Muscle of back (tissue), 11 donors: ENCODE data around the gene RPA3. TPM values are rescaled to one million over a fixed set of nuclear protein-coding genes. Genes with fewer than 3 reads are reported as not detected.

Experiments used
- DNase-seq, 3 donors: peaks; one replicate each; pipeline versions ENCODE4 v3.0.0 to v3.0.0-alpha.2; 2013
- polyA plus RNA-seq, 10 donors: library from polyadenylated mRNA; unstranded; fragments of 120-200 nt; gene quantifications; one replicate each; pipeline ENCODE4 v1.2.1, GENCODE V29; 2013; ENCODE audit not compliant: insufficient read length in 10 of 10

Gene RPA3
- polyA plus RNA-seq, 10 donors = 23.6 to 33.2 (median 26.2) TPM

DNA sequence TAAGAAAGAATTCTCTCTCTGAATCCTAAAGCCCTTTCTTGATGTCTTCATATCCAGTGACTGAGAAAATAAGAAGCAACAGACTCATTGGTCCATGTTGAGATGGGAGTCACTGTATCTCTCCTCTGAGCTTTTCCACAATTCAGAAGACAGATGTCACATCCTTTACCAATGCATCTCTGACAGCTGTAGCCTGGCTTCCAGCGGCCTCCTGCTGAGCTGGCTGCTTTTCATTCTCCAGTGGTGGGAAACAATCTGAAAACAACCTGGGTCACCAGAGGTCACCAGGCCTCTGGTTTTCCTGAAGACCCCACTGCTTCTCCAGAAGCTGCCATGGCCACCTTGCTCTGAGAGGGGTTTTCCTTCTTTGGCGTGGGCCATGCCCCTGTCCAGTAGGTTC, 18.3 kb upstream of the RPA3 start:
- DNase-seq = peak in 1 of 3 donors; percentile 36

DNA sequence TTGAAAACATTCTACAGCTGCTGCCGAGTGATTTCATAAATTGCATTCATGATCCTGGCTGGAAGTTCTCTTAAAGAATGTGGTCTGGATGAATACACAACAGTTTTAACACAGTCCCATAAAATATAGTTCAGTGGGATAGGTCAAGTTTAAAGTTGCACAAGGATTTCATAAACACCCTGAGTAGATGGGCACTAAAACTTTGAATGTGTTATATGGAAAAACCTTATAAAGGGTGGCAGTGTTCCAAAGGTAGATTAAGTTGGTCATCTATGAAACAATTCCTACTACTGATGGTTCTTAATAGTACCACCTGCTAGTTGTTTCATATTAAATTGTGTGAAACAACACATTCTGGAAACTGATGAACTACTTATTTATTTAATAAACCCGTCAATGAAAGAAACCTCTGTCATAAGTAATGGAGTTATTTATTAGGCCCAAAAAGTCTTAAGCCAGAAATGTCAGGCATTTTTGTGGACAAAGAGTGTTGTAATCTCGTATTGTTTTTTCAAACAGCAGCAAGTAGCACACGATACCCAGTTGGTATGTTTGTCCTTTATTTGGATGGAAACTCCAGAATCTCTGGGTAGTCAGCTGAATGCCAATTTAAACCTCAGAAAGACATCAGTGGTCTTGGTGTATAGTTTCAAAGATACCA, 14.3 kb upstream of the RPA3 start:
- DNase-seq = peak; percentile 52 to 80 (median 63)

DNA sequence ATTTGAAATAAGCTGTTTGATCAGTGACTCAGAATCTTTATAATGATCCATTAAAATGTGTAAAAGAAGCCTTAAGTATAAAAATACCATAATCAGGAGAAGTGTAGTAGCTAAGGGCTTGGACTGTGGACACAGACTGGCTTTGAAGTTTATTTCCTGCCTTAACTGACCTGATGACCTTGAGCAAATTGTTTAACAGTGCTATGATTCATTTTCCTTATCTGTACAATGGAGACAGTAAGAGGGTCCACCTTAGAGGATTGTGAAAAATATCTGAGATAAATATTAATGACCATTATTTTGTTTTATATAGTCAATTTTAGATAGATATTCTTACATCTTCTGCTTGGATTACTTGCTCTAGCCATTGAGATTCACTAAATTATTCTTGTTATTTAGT, 13.3 kb upstream of the RPA3 start:
- no peak for DNase-seq

DNA sequence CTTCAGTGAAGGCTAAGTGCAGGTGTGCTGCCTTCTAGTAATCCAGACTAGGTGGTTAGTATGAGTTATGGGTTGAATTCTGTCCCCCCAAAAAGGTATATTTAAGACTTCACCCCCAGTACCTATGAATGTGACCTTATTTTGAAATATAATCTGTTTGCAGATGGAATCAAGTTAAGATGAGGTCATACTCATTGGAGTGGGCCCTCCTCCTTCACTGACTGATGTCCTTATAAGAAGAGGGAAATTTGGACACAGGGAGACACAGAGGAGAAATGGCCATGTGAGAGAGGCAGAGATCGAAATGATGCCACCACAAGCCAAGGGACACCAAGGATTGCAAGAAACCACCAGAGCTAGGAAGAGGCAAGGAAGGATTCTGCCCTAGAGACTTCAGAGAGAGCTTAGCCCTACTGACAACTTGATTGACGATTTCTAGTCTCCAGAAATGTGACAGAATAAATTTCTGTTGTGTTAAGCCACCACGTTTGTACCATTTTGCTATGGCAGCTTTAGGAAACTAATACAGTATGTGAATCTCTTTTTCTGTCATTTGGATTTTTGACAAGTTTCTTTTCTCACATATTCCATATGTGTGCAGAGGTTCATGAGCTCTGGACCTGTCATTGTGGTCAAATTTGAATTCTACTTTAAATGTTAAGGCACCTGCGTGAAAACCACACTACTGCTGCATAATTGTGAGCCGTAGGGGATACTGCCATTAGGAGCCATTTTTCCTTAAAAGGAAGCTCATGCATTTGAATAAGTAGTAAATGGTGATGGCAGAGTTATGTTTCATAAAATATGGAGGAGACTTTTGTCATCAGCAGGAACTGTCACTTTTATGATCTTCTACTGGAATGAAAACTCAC, 2.6 kb upstream of the RPA3 start:
- no peak for DNase-seq

DNA sequence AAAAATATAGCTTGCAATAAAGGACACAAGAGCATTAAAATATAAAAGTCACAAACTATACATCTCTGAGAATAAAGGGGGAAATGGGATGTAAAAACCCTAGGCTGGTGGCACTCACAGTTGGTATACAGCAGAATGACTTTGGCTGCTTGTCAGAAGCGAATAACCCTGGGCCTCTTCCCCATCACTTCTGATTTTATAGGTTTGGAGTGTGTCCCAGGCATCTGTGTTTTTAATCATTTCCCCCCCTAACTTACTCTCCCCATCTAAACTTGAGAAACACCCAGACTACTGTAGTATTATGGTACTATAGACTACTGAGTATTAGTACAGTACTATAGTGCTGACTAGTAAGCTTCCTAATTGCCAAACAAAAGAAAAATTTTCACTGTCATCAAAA, 1.8 kb upstream of the RPA3 start:
- peak in 1 of 3 donors; percentile 78 for DNase-seq

DNA sequence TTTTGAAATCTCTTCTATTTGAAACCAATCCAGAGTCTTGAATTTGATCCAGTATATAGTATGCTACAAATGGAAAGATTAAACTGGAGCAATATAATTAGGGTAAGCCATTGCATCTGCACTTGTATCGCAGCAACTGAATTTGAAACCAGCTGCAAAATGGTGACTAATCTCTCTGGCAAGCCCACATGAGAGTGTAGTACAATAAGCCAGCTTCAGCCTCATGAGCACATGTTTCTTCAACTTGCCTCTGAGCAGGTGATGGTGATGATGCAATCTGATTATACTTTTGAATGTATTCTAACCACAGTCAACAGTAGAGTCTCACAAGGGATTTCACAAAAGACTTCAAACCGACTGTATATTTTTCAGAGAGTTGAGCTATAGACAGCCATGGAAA, 829 bp upstream of the RPA3 start:
- peak; percentile 86 to 94 (median 89) for DNase-seq

DNA sequence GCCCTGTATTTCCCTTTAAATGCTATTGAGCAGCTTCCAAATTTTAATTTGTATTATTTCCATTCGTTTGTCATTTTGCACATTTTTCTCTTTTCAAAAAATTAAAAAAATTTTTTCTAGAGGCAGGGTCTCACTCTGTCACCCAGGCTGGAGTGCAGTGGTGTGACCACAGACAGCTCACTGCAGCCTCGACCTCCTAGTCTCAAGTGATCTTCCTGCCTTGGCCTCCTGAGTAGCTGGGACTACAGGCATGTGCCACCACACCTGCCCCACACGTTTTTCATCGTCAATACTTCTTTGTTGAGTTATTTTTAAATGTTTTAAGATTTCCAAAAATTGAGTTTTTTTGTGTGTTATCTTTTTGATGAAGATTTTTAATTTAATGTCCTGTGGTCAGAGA, 4.7 kb downstream of the RPA3 start:
- DNase-seq = no peak

DNA sequence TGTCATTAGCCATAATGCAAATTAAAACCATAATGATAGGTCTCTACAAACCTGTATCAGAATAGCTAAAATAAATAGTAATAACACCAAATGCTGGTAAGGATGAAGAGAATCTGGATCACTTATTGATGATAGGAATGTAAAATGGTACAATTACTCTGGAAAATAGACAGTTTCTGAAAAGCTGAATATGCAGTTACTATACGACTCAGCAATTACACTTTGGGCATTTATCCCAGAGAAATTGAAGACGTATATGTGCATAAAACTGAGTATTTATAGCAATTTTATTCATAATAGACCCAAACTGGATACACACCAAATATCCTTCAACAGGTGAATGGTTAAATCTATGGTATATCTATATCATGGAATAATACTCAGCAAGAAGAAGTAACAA, 7.9 kb downstream of the RPA3 start:
- DNase-seq = no peak

DNA sequence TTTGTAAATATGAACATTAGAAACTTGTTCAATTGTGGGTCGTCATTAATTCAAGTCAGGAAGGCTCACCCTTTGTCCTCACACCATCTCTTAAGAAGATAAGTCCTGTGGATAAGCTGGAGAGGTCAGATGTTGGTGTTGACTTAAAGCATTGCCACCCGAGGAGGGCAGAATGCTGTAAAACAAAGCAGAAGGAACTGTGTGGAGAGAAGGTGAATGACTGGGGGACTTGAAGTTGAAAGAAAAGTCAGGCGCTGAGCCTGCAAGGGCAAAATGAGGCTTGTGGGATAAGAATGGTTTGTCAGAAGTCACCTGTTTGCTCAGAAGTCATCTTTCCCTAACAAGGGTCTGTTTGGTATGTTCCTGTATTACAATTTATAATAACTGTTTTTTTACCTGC, 9.1 kb downstream of the RPA3 start:
- no peak for DNase-seq

DNA sequence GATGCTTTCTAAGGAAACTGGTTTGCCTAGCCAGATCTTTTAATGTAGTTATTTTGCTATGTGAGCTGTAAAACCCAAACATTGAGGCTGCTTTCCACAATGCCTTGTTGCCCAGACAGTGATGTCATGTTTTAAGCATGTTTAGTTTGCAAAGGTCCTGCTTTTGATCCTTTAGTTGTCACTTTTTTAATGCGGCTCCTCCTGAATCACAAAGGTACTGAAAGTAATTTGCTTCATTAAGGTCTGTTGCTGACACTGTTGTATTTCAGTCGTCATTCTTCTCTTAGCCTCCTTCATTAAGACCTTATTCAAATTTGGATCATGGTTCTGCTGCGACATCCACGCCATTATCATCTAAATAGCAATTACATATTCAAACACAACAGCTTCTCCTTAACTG, 10.6 kb downstream of the RPA3 start:
- peak in 1 of 3 donors; percentile 41 for DNase-seq

DNA sequence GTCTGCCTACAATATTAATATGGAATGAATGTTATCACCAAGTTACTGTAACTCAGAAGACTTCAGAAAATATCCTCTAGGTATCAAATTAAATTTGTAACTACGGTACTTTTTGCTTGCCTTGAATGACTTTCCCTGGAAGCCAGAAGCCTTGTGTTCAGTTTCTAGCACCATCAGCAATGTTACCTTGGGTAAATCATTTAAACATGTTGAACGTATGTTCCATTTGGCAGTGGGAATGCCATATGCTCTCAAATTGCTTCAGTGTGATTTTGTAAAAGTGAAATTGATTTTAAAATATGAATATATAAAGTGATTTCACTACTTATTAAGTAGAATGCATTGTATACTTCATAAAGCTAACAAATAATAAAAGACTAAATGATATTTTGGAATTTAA, 11.2 kb downstream of the RPA3 start:
- DNase-seq = no peak

DNA sequence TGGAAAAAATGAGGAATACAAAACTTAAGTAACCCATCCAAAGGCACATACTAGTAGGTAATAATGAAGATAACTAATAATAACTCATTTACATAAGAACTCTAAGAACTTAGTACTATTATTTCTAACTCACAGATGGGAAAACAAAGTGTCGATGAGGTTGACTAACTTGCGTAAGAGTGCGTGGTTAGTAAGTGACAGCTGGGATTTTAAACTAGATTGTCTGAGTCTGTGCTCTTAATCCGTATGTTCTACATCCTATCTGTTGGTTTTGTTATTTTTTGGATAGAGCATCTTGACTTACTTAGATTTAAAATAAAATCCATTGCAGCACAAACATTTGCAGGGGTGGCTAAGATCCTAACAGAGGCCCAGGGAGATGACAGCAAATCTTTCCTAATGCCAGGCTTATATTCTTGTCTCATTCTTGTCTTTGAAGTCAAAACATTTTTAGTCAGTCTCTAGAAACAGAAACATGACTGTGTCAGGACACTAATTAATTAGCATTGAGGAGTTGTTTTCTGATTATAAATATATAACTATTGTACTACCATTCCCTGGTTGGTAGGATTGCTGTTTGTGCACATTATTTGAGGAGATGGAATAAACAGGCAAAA, 11.7 kb downstream of the RPA3 start:
- DNase-seq = no peak

DNA sequence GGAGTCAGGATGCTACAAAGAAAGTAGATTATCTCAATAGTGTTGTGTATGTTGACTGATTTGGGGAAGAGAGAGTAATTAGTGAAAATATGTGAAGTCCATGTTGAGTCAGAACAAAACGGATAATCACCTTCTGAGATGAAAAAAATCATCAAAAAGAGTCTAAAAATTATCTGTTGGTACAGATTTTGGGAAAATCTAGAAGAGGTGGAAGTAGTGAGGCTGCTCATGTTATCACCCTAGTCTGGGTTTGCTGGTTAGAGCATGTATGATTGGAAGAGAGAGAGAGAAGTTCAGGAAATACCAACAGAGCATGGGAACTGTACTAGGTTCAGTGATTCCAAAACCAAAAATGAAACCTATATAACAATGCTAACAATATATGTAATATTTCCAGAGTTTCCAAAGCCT, 12.3 kb downstream of the RPA3 start:
- no peak for DNase-seq

DNA sequence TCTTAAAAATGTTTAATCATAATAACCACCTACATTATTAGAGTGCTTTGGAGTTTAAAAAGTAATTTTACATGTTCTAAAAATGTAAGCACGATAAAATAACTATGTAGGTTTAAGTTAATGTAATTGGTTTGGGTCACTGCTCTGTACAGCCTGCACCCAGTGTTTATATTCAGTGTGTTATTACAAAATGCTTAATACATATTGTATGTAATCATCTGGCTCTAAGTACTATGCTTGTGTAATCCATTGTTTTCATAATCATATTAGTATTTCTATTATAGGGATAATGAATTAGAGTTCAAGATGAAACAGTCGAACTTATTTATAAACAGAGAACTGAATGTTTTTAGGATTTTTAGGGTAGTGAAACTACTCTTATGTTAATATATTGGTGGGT, 13.1 kb downstream of the RPA3 start:
- DNase-seq = no peak

DNA sequence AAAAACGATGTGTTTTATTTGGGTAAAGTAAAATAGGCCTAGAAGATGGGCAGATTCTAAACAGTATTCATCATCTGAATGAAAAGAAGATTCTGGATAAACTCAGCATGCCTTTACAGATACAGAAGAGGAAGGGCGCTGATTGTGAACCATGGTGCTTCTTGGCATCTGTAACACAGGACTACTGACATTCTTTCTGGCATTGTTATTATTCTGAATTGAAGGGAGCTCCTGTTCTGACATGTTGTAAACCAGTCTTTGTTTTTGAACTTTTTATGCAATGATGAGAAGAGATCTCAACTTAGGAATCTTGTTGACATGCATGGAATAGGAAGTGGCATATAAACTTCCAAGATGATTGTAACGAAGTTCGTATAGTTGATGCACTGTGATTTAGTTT, 13.5 kb downstream of the RPA3 start:
- no peak for DNase-seq

DNA sequence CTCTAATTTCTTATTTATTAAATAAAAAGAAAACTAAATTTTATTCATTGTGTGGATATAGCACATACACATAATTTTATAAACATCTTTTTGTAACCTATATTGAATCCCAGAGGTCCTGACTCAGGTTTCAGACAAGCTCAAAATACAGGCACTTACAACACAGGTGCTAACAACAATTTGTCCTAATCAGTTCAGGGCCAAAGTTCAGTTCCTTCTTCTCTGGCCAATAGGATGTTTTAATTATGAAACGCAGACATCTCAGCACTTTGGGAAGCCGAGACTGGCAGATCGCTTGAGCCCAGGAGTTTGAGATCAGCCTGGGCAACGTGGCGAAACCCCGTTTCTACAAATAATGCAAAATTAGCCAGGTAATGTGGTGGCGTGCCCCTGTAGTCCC, 15.0 kb downstream of the RPA3 start:
- DNase-seq = no peak

DNA sequence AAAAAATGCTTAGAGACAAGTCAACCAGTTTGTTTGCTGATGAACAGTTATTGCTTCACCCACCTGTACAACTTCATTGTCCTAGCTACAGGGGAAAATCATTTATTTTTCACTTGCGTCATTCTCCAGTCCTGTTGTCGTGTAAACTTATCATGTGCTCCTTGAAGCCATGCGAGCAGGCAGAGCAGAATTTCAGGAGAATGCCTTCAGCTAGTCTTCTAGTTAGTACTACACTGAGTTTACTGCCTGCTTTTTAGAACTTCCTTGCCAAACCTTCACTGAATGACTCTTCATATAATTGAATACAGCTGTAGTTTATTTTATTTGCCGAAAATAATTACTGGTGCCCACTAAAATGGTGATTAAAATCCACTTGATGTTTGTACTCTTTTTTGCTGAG, 15.6 kb downstream of the RPA3 start:
- no peak for DNase-seq

DNA sequence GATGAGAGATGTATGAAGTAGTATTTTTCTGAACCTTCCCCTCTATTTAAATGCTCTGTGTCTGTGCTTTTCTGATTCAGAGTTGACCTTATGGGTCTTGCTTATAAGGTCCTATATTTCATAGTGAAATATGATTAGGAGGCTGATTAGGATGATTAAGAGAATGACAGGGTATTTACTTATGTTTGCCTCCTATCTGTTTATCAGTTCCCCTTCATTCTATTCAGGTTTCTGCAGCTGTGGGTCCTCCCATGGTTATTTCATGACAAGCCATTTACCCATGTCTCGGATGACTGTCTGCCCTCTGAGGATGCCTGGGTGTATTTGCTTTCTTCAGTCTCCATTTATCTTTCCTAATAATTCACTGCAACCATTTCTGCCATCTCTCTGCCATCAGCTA, 16.9 kb downstream of the RPA3 start:
- no peak for DNase-seq

DNA sequence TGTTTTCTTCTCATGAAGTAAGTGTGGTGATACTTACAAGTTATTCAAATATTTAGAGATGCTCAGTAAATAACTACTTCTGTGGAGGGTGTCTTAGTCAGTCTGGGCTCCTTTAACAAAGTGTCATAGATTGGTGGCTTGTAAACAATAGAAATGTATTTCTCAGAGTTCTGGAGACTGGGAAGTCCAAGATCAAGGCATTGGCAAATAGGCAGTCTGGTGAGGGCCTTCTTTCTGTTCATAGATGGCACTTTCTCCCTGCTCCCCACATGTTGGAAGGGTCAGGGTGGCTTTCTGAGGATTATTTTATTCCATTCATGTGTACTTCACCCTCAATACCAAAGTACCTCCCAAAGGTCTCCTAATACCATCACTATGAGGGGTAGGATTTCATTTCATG, 18.4 kb downstream of the RPA3 start:
- no peak for DNase-seq

DNA sequence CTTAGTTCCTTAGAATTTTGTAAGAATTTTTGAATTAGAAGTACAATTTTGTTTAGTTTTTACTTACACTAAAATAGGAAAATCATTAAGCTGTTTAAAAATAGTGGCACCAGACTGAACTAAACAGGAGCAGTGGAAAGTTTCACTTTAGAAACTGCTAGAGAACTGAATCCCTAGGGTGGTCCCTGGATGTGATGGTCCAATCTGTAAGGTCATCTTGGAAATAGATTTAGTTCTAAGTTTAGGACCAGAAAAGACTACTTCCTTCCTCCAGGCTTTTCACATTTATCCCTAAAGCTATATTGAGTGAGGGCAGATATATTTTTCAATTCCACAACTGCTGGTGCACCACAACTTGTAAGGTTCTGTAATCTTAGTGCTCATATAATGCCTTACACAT, 19.0 kb downstream of the RPA3 start:
- DNase-seq = no peak

DNA sequence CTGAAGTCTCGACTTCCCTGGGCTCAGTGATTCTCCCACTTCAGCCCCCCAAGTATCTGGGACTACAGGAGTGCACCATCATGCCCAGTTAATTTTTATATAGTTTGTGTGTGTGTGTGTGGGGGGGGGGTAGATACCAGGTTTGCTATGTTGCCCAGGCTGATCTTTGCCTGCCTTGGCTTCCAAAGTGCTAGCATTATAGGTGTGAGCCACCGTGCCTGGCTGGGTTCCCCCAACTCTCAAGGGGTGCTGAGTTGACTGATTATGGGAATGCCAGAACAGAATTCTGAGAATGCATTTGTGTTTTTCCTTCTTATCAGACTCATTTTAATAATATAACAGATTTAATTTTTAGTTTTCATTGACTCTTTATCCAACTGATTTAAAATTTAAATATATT, 19.5 kb downstream of the RPA3 start:
- DNase-seq = no peak

DNA sequence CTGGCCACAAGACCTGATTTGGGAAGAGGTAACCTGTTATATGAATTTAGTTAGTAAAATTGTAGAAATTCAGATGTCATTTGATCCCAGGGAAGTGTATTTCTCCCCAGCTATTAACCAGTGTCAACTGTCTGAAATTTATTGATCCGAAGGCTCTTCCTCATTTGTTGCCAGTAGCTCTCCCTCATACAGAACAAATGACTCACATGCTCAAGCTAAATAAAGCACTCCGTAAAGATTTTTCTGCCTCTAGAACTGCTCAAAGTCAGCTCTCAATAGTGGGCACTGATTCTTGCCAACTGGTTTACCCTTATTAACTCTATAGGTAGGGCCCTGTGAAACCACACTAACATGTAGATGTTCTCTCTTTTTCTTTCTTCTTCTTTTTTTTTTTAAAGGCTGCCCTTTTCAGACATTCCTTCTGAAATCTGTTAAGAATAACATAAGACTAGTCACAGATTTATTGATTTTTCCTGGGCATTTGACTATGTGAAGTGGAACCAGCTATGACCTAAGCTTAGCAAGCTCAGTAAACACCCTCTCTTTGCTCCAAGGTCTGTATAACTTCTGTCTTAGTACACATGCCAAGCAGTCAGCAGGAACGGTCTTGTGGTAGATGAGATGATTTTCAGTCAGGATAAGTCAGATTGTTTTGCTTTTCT, 21.8 kb downstream of the RPA3 start:
- no peak for DNase-seq
